ACHN (cell line): ENCODE results near the gene DMRT2.

Experiments
- DNase-seq: peaks from one replicate; pipeline ENCODE4 v3.0.0-alpha.2; 2015
- in situ Hi-C: cut with HindIII; loops from 2 replicates; pipeline ENCODE4 v1.10.0; 2017; ENCODE audit warnings: low sequenced_read_pairs, low pct_ligation_motif_present, low pct_unique_long_range_greater_than_20kb

DMRT2 gene

GRCh38 chr9:1044643-1045042 lies 5.5 kb upstream of the DMRT2 start:
- no peak for DNase-seq
- in situ Hi-C loops: no loop called here

- DNase-seq: no peak
Measured at GRCh38 chr9:1046639-1047572, 3.3 kb upstream of the DMRT2 start.

GRCh38 chr9:1047591-1048230 lies 2.4 kb upstream of the DMRT2 start:
- peak; percentile 27 for DNase-seq
- in situ Hi-C loops: no loop called here

More at GRCh38 chr9:1046639-1047572, 3.3 kb upstream of the DMRT2 start:
- in situ Hi-C loops: no loop called here

- in situ Hi-C loops: no loop called here
- DNase-seq: no peak
Measured at GRCh38 chr9:1048231-1048619, 1.9 kb upstream of the DMRT2 start.

GRCh38 chr9:1048811-1049210 lies 1.3 kb upstream of the DMRT2 start:
- DNase-seq: no peak
- in situ Hi-C loops: no loop called here

- in situ Hi-C loops: no loop called here
- no peak for DNase-seq
Measured at GRCh38 chr9:1049641-1050040, 516 bp upstream of the DMRT2 start.

- in situ Hi-C loops: no loop called here
- no peak for DNase-seq
Measured at GRCh38 chr9:1051210-1051583, 1.0 kb downstream of the DMRT2 start.

- in situ Hi-C loops: no loop called here
- no peak for DNase-seq
Measured at GRCh38 chr9:1051584-1052275, 1.6 kb downstream of the DMRT2 start.

- no peak for DNase-seq
- in situ Hi-C loops: no loop called here
Measured at GRCh38 chr9:1052365-1053281, 2.5 kb downstream of the DMRT2 start.

GRCh38 chr9:1053282-1053621 lies 3.1 kb downstream of the DMRT2 start:
- DNase-seq: no peak
- in situ Hi-C loops: no loop called here

GRCh38 chr9:1053986-1054425 lies 3.8 kb downstream of the DMRT2 start:
- in situ Hi-C loops: no loop called here
- no peak for DNase-seq

- in situ Hi-C loops: no loop called here
Measured at GRCh38 chr9:1055166-1055565, 5.0 kb downstream of the DMRT2 start.

GRCh38 chr9:1057910-1058309 lies 7.8 kb downstream of the DMRT2 start:
- in situ Hi-C loops: no loop called here
- DNase-seq: no peak

More at GRCh38 chr9:1055166-1055565, 5.0 kb downstream of the DMRT2 start:
- DNase-seq: no peak

- DNase-seq: no peak
- in situ Hi-C loops: no loop called here
Measured at GRCh38 chr9:1058826-1059487, 8.8 kb downstream of the DMRT2 start.

GRCh38 chr9:1065130-1065529 lies 15.0 kb downstream of the DMRT2 start:
- no peak for DNase-seq
- in situ Hi-C loops: no loop called here

GRCh38 chr9:1070692-1071091 lies 20.5 kb downstream of the DMRT2 start:
- DNase-seq: no peak

GRCh38 chr9:1071730-1072129 lies 21.6 kb downstream of the DMRT2 start:
- DNase-seq: no peak
- in situ Hi-C loops: no loop called here

More at GRCh38 chr9:1070692-1071091, 20.5 kb downstream of the DMRT2 start:
- in situ Hi-C loops: no loop called here

- DNase-seq: no peak
- in situ Hi-C loops: no loop called here
Measured at GRCh38 chr9:1073497-1073896, 23.3 kb downstream of the DMRT2 start.
